GM12874 (cell line): ENCODE data around the gene DOCK4.

Experiments
- TF ChIP-seq, protein P1 (sequence below): IDR thresholded peaks from 2 replicates; pipeline ENCODE4 v1.5.1; 2011; ENCODE audit warnings: low read depth, mild to moderate bottlenecking, control low read depth, low read length, moderate library complexity; ENCODE audit not compliant: insufficient read depth

Gene DOCK4

DNA sequence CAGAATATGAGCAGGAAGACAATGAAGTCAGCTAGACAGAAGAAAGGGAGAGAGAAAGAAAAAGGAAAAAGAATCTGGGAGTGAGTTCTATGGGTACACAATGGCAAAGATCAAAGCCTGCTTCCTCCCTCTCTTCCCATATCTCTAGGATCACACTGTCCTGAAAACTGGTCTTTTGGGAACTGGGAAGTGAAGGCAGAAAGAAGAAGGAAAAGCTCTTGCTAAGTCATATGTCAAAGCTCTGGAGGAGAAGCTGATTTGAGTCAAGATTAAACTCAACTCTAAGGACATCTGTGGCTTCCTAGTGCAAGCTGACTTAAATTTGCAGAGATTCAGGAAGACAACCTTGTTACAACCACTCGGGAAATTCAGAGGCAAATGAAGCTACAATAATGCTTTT lies 147.5 kb downstream of the DOCK4 start:
- TF ChIP-seq, protein P1, sequence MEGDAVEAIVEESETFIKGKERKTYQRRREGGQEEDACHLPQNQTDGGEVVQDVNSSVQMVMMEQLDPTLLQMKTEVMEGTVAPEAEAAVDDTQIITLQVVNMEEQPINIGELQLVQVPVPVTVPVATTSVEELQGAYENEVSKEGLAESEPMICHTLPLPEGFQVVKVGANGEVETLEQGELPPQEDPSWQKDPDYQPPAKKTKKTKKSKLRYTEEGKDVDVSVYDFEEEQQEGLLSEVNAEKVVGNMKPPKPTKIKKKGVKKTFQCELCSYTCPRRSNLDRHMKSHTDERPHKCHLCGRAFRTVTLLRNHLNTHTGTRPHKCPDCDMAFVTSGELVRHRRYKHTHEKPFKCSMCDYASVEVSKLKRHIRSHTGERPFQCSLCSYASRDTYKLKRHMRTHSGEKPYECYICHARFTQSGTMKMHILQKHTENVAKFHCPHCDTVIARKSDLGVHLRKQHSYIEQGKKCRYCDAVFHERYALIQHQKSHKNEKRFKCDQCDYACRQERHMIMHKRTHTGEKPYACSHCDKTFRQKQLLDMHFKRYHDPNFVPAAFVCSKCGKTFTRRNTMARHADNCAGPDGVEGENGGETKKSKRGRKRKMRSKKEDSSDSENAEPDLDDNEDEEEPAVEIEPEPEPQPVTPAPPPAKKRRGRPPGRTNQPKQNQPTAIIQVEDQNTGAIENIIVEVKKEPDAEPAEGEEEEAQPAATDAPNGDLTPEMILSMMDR, result no peak

DNA sequence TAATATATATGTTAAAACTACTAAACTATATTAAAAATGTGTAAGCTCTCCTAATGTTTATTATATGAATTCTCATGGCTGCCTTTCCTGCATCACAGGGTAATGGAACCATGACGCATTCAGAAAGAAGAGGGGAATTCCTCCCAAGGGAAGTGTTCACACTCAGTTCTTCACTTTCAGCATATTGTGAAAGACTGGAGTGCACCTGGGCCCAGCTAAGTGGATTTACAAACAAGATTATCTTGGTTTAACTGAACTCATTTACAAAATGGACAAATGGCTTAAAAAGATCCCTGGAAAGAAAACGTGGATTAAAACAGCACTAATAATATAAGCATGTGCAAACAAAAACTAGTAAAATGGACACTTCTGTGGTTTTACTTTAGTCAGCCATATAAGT lies 149.8 kb downstream of the DOCK4 start:
- TF ChIP-seq, protein P1, result no peak

DNA sequence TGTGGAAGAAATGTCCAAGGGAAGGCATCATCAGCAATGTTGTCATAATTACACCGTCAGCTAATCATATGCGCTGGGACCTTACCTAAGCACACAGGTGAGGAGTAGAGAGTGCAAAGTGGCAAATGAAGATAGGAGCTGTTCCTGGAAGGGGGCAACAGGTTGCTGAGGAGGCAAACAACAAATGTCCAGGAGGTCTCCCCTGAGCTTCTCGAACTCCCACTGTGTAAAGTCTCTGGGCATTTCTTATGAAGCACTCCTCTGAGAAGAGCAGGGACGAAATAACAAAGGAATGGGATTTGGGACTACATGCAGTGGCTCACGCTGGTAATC lies 152.5 kb downstream of the DOCK4 start:
- TF ChIP-seq, protein P1, result no peak

DNA sequence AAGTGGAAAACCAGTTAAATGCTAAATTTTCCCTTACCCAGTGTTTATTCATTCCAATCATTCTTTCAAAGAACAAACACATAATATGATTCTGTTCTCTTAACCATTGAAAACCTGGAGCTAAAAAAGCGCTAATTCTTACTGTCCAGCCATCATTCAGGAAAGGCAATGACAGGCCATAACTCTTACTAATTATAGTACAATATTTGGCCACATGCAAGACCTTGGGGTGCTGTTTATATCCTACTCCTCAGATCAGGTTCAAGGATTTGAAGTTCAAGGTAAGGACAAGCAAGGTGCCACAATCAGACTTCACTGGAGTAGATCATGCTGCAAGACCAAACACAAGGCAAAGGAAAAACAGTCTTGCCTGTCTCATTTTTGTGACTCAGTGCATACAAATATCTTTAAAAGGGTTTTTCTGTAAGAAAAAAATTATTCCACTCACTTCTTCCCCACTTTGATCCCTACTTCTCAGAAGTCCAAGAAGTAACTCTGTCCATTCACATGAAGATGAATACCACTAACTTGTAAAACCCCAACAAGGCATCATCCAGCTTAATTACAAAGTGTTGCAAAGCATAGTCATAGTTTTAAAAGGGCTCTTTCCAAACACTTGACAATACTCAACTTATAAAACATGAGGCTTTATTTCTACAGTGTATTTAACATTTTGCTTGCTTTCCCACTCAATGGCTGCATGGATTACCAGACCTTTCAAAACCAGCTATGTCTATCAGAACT lies 153.0 kb downstream of the DOCK4 start:
- TF ChIP-seq, protein P1, result no peak

DNA sequence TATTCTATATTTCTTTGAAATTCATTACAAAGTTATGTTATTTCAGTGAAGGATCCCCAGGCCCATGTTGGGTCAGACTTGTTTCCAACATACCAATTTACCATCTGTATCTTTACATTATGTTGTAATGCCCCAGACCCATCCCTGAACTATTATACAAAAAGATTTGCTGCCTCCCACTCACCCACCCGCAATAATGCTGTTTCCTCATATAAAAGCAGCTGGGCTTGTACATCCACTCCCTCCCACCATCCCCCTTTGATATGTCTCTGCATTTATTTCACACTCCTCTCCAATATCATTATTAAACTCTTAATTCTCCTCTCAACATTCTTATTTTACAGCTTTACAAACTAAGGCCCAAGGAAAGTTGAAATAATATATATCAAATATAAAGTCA lies 153.7 kb downstream of the DOCK4 start:
- TF ChIP-seq, protein P1, result no peak

DNA sequence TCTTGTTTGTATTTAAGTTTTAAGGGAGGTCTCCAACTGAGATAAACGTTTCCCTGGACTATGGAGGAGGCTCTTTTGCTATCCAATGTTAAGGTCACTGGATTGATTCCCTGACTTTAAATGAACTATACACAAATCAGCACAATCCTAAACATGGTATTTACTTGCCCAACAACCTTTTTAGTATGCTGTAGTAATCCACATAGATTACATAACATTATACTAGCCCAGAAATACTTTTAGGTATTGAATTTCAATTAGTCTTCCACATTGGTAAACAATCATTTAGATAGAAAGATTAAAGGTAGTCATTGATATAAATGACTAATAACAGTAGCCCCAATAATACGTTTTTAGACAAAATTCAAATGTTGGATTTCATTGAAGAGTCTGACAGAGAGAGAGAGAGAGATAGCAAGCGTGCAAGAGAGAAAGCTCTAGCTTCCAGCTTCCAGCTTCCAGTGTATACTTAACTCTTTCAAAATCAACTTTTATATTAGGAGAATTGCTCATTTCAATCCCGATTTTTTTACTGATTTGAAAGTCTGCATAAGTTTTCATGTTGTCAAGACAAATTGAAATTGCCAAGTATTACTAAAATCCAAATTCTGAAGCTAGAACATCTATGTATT lies 155.8 kb downstream of the DOCK4 start:
- TF ChIP-seq, protein P1, result no peak

DNA sequence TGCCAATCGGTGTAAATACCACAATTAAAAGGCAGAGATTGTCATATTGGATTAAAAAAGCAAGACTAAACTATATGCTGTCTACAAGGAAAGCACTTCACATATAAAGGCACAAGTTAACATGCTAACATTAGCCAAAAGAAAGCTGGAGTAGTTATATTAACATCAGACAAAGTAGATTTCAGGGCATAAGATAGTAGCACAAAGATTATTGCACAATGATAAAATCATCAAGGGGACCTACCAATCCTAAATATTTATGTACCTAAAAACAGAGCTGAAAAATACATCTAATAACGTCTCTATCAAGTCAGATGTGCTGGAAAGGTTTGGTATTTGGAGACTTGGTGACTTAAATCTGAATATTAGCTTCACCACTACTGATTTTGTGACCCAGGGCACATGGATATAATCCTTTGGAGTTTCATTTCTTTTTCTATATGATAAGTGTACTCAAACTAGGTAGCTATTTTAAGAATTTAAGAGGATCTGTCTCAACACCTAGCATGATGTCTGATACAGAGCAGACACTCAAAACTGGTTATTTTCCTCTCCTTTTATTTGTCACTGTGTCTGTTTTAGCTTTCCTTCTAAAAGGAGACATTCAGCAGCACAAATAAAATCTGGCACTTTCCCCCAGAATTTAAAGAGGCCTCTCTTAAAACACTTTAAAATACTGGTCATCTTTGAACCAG lies 156.5 kb downstream of the DOCK4 start:
- TF ChIP-seq, protein P1, result no peak
